ENCODE measurements around the gene HDDC2.

DNA sequence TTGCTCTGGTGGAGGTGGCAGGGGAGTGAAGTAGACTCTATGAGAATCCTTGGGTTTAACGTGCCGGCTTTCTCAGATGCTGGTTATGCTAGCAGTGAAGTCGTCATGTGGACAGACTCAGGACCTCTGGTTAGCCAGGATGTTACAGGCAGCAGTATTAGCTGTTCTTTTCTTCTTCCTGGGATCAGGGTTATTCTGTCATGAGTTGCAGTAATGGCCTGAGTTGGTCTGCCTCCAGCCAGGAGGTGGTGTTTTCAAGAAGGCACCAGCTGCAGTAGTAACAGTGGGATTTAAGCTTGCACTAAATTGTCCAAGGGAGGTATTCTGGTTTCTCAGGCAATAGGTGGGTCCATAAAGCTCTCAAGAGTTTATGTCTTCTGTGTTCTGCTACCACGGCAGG lies 56.7 kb downstream of the HDDC2 start:
- TF ChIP-seq, protein P1, sequence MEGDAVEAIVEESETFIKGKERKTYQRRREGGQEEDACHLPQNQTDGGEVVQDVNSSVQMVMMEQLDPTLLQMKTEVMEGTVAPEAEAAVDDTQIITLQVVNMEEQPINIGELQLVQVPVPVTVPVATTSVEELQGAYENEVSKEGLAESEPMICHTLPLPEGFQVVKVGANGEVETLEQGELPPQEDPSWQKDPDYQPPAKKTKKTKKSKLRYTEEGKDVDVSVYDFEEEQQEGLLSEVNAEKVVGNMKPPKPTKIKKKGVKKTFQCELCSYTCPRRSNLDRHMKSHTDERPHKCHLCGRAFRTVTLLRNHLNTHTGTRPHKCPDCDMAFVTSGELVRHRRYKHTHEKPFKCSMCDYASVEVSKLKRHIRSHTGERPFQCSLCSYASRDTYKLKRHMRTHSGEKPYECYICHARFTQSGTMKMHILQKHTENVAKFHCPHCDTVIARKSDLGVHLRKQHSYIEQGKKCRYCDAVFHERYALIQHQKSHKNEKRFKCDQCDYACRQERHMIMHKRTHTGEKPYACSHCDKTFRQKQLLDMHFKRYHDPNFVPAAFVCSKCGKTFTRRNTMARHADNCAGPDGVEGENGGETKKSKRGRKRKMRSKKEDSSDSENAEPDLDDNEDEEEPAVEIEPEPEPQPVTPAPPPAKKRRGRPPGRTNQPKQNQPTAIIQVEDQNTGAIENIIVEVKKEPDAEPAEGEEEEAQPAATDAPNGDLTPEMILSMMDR (IDR thresholded peaks at IDR 0.05): no peak
- TF ChIP-seq POLR2A (IDR thresholded peaks at IDR 0.05): no peak
